ENCODE data around the gene TANGO2.
A peak's percentile ranks its signal among the peaks of the same experiment; 100 is the strongest.

The TANGO2 gene

DNA sequence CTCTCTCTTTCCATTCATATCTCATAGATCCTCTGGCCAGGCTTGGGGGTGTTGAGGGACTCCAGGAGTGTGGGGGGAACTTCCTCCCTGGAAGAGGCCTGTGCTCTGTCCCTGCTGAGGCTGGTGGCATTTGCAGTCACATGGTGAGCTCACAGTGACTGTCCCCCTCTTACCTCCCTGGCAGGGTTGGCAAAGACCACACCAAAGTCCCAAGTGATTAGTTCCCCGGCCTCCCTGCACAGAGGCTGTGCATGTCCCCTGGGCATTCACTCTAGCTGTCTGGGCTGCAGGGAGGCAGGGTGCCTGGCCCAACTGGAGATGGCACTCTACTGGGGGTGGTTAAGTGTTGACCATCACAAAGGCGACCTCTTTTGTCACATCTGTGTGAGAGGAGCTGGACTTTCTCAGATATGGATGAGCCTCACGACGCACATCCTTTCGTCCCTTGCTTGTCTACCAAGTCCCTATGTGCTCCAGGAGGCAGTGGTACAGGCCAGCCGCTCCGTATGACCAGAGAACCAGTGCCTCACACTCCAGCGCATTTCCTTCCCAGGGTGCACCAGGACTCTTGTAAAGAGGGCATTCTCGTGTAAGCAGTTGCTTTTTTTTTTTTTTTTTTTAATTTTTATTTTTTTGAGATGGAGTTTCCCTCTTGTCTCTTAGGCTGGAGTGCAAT lies 8.8 kb downstream of the TANGO2 start:
- TF ChIP-seq, protein P1, sequence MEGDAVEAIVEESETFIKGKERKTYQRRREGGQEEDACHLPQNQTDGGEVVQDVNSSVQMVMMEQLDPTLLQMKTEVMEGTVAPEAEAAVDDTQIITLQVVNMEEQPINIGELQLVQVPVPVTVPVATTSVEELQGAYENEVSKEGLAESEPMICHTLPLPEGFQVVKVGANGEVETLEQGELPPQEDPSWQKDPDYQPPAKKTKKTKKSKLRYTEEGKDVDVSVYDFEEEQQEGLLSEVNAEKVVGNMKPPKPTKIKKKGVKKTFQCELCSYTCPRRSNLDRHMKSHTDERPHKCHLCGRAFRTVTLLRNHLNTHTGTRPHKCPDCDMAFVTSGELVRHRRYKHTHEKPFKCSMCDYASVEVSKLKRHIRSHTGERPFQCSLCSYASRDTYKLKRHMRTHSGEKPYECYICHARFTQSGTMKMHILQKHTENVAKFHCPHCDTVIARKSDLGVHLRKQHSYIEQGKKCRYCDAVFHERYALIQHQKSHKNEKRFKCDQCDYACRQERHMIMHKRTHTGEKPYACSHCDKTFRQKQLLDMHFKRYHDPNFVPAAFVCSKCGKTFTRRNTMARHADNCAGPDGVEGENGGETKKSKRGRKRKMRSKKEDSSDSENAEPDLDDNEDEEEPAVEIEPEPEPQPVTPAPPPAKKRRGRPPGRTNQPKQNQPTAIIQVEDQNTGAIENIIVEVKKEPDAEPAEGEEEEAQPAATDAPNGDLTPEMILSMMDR (IDR thresholded peaks at IDR 0.05; ENCODE audit: low read depth, low read length, missing control alignments), result no peak
- DNase-seq (ENCODE audit: low read depth), result no peak
- H3K4me3 ChIP-seq (ENCODE audit: low read depth, low read length), result no peak overlapping the region

DNA sequence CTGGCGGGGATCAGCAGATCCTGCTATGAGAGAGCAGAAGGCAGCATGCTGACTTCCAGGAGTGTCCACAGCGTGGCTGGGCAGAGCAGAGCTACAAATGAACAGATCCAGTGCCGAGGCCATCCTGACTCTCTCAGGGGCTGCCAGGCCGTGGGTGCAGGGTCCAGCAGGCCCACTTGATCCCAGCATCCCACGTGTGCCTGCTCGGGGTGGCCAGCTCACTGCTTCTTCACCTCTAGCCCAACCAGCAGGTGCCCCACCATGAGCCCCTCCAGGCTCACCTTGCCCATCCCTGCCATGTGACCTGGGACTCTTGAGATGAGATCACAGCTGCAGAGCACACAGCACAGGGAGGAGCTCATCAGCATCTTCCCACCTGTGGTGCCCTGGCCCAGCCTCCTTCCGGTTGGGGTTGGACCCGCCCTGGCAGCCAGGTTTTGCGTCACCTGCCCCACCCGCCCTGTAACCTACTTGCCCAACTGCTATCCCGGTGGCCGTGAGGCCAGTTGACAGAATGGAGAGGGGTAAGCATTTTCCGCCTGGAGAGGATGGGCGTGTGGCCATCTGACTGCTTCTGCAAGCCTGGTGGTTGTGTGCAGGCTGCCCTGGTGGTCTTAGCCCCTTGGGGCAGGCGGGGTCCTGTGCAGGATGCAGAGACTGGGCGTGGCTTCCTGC lies 11.0 kb downstream of the TANGO2 start:
- no peak overlapping the region for H3K4me3 ChIP-seq (ENCODE audit: low read depth, low read length)
- TF ChIP-seq, protein P1 (IDR thresholded peaks at IDR 0.05; ENCODE audit: low read depth, low read length, missing control alignments), result no peak
- DNase-seq (ENCODE audit: low read depth), result no peak

DNA sequence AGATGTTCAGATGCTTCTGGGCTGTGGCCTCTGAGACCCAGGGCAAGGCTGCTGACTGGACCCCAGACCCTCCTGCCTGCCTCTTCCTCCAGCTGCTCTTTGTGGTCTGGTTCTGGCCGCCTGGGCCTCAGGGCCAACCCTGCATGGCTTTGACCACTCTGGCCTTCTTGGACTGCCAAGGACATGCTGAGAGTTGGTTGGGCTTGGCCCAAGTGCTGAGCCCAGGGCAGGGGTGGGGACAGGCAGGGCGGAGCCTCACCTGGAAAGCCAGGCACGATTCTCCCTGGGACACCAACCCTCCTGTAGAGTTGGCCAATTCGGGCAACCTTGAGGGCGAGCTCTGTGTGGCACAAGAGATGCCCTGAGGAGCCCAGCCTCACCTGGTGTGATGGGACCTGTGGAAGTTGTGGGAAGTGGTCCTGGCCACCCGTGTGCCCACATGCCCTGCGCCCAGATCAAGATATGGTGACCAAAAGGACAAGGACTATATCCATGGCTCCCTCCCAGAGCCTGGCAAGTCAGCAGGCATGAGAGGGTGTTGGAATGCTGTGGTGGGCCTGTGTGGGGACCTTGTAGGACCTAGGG lies 11.6 kb downstream of the TANGO2 start:
- TF ChIP-seq, protein P1 (IDR thresholded peaks at IDR 0.05; ENCODE audit: low read depth, low read length, missing control alignments), result no peak
- no peak overlapping the region for H3K4me3 ChIP-seq (ENCODE audit: low read depth, low read length)
- DNase-seq (ENCODE audit: low read depth), result no peak

DNA sequence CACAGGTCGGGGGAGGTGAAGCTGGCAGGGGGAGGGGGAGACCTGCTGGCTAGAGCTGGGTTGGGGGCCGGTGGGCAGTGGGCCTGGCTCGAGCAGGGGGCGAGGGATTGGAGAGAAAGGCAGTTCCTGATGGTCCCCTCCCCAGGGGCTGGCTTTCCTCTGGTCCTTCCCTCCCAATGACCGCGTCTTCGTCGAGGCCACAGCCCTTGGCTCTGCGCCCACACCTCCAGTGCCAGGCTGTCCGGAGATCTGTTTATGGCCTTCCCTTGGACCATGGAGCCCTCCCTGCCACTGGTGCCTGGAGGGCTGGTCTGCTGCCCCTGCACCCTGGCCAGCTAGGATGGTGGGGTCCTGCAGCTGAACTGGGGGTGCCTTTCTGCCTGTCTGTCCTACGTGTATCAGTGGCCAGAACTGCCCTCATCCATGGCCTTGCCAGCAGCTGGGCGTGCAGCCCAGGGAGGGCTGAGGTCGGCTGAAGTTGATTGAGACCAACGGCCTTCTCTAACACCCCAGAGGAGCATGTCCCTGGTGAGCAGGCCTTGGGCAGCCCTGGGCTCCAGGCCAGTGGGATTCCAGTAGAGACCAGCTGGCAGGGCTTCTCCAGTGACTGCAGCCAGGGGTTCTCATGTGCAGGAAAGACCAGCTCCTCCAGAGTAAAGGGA lies 12.3 kb downstream of the TANGO2 start:
- TF ChIP-seq, protein P1 (IDR thresholded peaks at IDR 0.05; ENCODE audit: low read depth, low read length, missing control alignments), result no peak
- no peak for DNase-seq (ENCODE audit: low read depth)
- H3K4me3 ChIP-seq (ENCODE audit: low read depth, low read length), result no peak overlapping the region

DNA sequence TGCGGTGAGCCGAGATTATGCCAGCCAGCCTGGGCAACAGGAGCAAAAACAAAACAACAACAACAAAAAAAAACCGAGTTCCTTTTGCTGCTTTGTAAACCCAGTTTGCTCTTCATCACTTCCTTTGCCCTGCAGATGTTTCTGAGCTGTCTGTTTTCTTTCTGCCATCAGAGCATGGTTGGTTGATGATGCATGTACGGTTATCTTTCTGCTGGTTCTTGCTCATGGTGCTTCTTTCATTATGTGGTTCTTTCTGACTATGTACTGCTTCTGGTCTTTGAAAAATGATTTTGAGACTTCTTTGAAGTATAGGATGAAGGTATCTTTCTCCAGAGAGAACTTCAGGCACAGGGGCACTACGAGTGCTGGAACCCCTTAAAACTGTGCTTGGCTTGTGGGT lies 13.2 kb downstream of the TANGO2 start:
- no peak overlapping the region for H3K4me3 ChIP-seq (ENCODE audit: low read depth, low read length)
- peak; percentile 62 for DNase-seq (ENCODE audit: low read depth)
- TF ChIP-seq, protein P1 (IDR thresholded peaks at IDR 0.05; ENCODE audit: low read depth, low read length, missing control alignments), result no peak

DNA sequence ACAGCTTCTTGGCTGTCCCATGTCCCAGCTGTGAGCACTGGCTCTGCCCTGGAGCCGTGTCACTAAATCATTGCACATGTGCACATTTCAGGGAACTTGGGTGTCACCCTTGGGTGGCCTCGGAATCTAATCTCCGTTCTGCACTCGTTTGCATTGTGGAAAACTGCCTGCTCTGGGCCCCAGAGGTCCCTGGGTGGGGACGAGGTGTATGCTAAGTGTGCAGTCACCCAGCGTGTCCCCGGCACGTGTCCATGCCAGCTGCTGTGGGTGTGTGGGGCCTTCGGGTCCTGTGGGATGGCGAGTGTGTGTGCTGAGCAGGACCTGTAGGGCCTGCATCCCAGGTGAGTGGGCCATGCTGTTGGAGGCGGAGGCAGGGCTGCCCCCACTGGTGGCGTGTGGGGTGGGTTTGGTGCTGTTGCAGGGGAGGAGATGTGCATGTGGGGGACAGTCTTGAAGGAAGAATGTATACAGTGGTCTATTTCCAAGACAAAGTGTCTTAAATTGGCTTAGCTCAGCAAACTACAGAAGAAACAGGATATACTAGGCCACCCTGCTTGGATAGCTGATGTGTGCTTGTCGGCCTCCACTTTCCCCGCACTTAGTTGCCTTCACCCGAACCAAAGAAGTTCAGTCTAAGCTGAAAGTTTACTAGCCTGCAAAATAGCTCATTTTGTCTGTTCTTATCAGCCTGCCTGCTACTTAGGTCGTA lies 14.6 kb downstream of the TANGO2 start:
- H3K4me3 ChIP-seq (ENCODE audit: low read depth, low read length), result no peak overlapping the region
- TF ChIP-seq, protein P1 (IDR thresholded peaks at IDR 0.05; ENCODE audit: low read depth, low read length, missing control alignments), result no peak
- DNase-seq (ENCODE audit: low read depth), result no peak
